GM21717 (cell line): ENCODE data around the gene SPG7.

ENCODE experiments used
- ATAC-seq: cut with Tn5 transposase; IDR thresholded peaks from one replicate; pipeline ENCODE4 v1.9.1; 2021; ENCODE audit warnings: mild to moderate bottlenecking, moderate library complexity; ENCODE audit not compliant: unreplicated experiment

The SPG7 gene

GRCh38 chr16:89545044-89545830 is 37.0 kb downstream of the SPG7 start:
- no peak for ATAC-seq

DNA sequence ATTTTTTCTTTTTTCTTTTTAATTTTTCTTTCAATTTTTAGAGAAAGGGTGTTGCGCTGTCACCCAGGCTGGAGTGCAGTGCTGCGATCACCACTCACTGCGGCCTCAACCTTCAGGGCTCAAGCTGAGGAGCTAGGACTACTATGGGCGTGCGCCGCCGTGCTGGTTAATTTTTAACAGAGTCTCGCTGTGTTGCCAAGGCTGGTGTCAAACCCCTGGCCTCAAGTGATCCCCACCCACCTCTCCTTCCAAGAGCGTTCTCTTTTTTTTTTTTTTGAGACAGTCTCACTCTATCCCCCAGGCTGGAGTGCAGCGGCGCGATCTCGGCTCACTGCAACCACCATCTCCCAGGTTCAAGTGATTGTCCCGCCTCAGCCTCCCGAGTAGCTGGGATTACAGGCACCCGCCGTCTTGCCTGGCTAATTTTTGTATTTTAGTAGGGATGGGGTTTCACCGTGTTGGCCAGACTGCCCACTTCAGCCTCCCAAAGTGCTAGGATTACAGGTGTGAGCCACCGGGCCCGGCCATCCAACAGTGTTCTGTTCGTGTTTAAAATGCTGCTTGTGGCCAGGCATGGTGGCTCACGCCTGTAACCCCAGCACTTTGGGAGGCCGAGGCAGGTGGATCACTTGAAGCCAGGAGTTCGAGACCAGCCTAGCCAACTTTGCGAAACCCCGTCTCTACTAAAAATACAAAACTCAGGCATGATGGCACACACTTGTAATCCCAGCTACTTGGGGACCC is 37.8 kb downstream of the SPG7 start:
- ATAC-seq = no peak

DNA sequence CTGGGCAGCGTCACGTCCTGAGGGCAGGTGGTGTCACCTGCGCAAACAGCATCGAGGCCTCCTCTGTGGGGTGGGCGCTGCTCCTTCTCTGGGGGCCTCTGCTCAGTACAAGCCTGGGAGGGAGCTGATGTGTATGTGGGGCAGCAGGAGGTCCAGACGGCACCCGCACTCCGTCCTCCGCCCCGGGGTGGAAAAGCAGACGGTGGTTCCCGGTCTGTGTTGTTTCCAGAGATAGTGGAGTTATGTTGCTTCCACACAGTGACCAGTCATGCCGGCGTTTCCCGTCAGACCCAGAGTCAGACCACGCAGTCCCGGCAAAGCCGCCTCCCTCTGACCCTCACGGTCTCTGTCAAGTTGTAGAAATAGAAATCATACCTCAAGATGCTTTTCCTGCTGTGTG is 38.6 kb downstream of the SPG7 start:
- no peak for ATAC-seq

DNA sequence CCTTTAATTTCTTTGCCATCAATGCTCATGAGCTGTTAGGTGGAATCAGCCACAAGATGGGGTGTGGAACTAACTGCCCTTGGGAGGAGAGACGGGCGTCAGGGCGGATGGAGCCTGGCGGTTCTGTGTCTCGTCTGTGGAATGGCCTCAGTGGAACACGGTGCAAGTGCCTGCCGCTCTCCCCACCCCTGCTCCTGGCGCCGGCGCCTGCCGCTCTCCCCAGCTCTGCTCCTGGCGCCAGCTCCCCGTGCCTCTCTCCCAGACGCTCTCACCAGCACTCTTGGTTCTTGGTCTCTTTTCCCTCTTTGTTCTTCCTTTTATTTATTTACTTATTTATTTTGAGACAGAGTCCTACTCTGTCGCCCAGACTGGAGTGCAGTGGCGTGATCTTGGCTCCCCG is 39.1 kb downstream of the SPG7 start:
- ATAC-seq = no peak

DNA sequence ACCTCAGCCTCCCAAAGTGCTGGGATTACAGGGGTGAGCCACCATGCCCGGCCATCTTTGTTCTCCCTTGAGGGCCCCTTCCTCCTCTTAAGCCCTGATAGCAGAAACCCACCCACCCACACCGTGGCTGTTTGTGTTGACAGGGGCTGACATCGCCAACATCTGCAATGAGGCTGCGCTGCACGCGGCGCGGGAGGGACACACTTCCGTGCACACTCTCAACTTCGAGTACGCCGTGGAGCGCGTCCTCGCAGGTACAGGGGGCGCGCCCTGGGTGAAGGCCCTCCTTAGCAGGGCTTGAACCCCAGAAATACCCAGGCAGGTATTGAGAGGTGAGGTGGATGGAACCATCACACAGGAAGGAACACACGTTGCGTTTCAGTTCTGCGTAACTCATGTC is 39.7 kb downstream of the SPG7 start:
- ATAC-seq = no peak

GRCh38 chr16:89548344-89549006 is 40.3 kb downstream of the SPG7 start:
- ATAC-seq = no peak

DNA sequence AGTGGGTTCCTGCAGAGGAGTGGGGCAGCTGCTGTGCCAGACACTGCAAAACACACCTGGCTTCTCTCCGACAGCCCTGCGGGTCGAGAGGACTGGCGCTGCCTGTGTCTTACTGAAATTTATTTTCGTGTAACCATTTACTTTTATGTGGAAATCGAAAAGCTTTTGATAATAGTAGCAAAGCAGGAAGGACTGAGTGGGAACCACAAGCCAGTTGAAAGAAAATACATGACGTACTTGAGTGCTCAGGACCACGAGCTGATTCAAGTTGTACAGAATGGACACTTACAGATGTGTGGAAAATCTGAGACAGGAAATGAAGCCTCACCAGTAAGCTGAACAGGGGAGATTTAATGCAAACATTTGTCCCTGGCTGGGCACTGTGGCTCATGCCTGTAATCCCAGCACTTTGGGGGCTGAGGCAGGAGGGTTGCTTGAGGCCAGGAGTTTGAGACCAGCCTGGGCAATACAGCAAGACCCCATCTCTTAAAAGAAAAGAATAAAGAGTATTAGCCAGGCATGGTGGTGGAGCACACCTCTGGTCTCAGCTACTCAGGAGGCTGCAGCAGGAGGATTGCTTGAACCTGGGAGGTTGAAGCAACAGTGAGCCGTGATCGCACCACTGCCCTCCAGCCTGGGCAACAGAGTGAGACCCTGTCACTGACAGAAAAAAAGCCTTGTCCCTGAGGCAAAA is 41.0 kb downstream of the SPG7 start:
- no peak for ATAC-seq

DNA sequence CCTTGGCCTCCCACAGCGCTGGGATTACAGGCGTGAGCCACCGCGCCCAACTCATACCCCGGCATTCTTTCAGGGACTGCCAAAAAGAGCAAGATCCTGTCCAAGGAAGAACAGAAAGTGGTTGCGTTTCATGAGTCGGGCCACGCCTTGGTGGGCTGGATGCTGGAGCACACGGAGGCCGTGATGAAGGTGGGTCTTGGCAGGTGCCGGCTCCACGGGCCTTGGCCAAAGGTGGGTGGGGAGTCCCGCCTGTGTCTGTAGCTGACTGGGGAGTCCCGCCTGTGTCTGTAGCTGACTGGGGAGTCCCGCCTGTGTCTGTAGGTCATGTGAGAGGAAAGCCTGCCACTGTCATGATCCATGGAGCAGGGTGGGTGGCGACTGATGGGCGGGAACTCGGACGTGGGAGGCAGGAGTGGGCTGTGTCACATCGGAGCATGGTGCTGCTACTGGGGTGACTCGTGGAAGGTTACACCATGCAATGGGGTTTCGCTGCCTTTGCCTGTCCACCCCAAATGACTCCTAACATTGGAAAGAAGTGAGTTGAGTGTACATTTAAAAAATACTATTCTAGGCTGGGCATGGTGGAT is 42.3 kb downstream of the SPG7 start:
- no peak for ATAC-seq

DNA sequence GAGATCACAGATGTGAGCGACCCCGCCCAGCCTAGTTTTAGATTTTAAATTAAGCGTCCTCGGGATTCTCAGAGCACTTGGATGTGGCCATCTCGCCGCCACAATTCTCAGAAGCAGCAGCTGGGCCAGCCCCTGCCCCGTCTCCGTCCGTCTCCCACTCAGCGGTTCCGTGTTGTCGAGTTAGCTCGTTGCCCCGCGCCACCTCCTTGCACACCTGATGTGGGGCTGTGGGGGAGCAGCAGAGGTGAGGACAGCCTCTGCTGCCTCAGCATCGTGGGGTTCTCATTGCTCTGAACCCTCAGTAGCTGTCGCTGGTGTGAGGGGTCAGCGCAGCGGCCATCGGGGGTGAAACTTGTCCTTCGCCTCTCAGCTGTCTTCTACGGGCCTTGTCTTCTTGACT is 44.1 kb downstream of the SPG7 start:
- ATAC-seq = no peak

DNA sequence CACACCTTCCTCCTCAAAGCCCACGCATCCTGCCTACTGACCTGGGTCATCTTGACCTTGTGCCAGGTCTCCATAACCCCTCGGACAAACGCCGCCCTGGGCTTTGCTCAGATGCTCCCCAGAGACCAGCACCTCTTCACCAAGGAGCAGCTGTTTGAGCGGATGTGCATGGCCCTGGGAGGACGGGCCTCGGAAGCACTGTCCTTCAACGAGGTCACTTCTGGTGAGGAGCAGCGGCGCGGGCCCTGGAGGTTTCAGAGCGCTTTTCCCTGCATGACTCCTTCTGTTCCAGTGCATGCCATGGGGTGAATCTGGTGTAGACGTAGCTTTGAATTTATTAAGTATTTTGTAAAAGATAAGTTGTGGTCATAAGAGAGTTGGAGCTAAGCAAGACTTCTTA is 44.7 kb downstream of the SPG7 start:
- no peak for ATAC-seq

GRCh38 chr16:89553733-89554132 is 45.5 kb downstream of the SPG7 start:
- ATAC-seq = no peak

- no peak for ATAC-seq
Measured at GRCh38 chr16:89554343-89554742, 46.1 kb downstream of the SPG7 start.

GRCh38 chr16:89555265-89555664 is 47.1 kb downstream of the SPG7 start:
- ATAC-seq = no peak

- ATAC-seq = no peak
Measured at GRCh38 chr16:89555780-89556179, 47.6 kb downstream of the SPG7 start.

- ATAC-seq = no peak
Measured at GRCh38 chr16:89556750-89557689, 48.8 kb downstream of the SPG7 start.

GRCh38 chr16:89557690-89558490 is 49.7 kb downstream of the SPG7 start:
- no peak for ATAC-seq

DNA sequence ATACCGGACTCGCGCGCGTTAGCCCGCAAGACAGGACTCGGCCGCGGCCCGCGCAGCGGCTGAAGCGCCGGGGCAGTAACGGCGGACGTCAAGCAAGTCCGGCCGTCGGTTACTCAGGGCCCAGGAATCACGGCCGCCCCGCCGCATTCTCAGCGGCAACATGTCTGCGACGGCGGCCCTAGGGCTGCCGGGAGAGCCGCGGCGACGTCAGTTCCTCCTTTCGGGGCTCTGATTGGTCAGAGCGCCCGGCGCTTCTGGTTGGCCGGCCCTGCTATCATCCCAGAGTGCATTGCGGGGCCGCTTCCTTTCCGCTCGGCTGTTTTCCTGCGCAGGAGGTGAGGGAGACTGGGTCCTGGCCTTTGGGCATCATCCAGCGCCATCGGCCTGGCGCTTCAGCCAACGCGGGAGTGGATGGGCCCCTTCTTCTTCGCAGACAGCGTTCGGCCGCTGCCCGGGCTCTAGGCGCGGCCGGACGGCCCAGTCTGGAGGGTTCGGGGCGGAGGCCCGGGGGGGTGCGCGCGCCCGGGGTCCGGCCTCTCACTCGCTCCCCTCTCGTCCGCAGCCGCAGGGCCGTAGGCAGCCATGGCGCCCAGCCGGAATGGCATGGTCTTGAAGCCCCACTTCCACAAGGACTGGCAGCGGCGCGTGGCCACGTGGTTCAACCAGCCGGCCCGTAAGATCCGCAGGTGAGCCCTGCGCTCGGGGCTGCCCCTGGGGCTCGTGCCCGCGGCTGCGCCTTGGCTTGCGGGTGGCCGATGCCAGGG is 52.4 kb downstream of the SPG7 start, which contains the start of gene RPL13:
RPL13 (plus strand) TSS at position 305 of the 764 bp plus-strand sequence; CDS start at position 583, 278 bp downstream.
- peak; percentile 84 for ATAC-seq
